HG03575 (cell line): ENCODE results near the gene MAPKAP1.

Experiments
- ATAC-seq: cut with Tn5 transposase; IDR thresholded peaks from one replicate; pipeline ENCODE4 v1.9.1; 2021; ENCODE audit not compliant: unreplicated experiment, insufficient number of reproducible peaks, low FRiP score; ENCODE audit errors: extremely low read depth

The MAPKAP1 gene

DNA sequence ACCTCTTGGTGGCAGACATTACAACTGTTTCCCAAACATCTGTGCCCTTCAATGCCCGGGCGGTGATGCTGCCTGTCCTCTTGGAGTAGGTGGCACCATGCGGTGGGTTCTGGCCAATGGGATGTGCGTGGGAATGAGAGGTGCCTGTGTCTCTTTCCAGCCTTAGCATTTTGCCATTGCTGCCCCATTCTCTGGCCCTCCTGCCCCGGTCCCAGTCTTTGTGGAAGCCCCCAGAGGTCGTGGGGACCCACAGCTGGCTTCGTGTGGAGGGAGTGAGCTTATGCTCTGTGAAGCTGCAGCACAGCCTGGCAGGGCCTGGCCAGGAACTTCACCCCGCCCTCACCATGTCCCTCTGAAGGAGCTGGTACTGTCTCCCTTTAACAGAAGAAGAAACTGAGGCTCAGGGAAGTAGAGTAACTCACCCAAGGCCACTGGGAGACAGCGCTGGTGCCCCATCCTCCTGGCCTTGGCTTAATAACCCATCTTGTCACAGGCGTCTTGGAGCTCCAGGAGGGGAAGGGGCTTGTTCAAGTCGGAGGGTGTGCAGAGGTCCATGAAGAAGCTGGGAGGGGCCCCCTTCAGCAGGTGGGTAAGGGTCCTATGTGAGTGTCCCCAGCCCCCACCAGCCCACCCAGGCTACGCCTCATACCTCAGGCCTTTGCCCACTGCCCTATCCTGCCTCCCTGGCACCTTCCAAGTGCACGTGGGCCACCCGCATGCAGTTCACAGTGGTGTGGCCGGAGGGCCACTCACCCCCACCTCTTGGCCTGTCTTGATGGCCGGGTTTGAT, 271.8 kb downstream of the MAPKAP1 start:
- ATAC-seq = no peak

DNA sequence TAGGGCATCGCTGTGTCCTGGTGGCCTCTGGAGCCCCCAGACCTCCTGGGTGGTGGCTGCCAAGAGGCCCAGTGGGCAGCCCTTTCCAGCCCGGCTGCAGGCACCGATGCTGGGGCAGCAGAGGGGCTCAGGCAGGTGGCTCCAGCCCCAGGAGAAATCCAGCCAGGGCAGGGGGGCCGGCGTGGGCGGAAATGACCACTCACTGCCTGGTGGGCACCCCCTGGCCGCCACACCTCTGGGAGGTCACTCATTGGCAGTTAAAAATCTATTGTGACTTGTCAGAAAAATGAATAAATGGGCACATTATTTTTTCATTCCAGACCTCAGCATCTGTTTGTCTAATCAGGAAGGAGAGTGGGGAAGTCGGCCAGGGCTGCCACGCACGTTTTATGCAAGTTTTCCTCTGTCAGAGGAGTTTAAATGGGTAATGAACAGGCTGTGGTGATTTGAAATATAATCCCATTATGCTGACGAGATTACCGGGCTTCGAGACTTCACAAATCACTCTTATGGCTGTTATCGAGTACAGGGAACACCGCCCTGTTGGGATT, 273.5 kb downstream of the MAPKAP1 start:
- ATAC-seq = no peak

DNA sequence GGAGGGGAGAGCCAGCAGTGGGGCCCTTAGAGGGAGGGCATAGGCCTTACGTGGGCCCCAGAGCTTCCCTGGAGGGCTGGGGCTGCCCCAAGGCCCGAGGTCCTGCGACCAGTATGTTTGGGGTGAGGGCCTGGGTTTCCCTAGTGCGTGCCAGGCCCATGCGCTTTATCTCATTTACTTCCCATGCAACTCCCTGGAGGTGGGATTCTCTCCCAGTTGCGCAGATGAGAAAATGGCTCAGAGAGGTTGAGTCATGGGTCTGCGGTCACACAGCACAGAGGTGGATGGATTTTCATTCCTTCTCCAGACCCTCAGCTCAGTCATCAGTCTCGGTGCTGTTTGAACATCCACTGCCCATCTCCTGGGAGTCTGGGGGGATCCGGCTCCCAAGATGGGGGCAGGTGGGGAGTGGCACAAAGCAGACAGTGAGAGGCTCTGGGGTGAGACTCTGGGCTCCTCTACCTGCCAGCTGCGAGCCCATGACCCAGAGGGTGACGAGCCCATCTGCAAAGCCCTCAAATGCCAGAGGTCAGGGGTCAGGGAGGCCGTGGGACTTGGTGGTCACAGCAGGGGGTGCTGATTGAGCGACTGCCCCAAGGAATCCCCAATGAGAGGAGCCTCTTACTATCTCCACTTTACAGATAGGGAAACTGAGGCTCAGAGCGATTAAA, 274.2 kb downstream of the MAPKAP1 start:
- no peak for ATAC-seq

DNA sequence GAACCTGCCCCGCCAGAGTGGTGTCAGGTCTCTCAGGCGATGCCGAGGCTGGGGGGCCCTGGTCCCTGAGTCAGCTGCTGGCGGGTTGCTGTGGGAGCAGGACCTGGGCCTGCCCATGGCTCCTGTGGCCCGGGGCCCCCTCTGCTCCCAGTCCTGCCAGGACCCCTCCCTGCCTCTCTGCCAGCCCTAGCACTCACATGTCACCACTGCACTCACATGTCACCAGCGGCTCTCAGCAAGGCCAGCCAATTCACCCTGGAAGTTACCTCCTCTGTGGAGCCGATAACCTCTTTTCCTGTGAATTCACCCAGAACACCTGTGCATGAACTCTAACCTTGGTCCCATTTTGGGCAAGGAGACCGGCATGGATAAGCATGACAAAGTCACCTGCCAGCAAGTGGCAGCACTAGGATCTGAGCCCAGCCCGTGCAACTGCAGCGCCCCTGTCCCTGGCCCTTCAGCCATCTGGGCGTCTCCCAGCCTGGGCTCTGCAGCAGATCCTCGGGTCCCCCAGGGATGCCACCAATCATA, 275.2 kb downstream of the MAPKAP1 start:
- no peak for ATAC-seq

DNA sequence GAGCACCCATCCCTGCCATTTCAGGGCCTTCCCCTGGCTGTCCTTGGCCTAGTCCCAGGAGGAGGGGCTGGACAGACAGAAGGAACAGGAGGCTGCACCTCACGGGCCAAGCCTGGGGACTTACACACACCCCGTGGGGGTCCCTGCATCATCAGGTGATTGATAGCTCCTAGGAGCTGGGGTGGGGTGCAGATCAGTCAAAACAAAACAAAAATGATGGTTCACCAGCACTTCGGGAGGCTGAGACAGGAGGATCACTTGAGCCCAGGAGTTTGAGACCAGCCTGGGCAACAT, 276.0 kb downstream of the MAPKAP1 start:
- no peak for ATAC-seq

DNA sequence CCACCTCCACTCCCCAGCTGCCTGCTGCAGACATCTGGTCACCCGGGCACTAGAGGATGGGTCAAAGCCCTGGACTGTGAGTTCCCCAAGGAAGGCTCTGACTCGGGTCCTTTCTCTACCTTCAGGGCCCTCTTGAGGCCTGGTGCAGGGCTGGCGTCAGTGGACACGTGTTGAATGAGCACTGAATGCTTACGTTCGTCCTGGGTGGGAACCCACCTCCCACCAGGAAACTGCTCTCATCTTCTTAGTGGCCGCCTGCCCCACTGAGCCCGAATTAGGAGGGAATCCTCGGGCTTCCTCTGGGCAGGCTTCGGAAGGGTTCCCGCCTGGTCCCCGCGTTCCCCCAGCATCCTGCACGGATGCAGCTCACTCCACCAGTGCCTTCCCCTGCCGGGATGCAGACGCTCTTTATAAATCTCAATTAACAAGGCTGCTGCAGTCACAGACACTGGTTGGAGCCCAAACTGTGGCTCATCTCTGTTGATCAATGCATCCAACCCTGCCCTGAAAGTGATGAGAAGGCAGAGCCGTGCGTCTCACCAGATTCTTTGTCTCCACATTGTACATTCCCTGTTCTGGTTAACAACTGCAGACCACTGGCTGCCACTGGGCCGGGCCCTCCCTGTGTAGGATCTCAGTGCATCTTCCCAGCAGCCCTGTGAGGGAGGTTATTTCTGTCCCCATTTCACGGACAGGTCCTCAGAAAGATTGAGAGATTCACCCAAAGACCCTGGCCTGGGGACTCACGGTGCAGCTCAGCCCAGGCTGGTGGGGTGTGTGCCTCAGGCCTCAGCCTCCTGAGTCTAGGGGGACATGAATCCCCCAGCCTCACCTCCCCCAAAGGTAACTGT, 276.6 kb downstream of the MAPKAP1 start:
- ATAC-seq = no peak

DNA sequence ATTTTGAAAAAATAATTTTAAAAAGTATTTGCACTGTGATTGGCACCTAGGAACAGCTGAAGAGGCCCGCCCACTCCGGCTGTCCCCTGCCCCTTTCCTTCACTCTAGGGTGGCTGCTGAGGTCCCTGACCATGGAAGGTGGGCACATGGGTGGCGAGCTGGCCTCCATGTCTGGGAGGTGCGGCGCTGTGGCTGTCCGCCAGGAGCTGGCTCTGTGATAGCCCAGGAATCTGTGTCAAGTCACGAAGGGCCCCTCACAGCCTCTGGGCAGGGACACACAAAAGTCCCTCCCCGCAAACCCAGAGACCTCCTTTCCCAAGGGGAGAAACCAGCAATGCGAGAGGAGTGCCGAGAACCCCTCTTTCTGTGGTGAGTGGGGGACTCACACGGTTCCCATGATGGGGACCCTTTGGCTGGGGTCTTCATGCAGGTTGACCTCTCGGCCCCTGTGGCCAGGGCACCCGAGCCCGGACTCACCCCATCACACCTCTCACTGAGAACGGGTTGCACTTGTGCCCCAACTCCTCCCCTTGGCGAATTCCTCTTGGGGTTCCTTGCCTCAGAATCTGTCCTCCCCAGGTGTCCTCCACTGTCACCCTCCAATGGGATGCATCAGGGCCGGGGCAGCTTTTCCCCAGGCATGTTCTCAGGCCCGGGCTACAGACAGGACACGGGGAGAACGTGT, 277.4 kb downstream of the MAPKAP1 start:
- ATAC-seq = no peak

DNA sequence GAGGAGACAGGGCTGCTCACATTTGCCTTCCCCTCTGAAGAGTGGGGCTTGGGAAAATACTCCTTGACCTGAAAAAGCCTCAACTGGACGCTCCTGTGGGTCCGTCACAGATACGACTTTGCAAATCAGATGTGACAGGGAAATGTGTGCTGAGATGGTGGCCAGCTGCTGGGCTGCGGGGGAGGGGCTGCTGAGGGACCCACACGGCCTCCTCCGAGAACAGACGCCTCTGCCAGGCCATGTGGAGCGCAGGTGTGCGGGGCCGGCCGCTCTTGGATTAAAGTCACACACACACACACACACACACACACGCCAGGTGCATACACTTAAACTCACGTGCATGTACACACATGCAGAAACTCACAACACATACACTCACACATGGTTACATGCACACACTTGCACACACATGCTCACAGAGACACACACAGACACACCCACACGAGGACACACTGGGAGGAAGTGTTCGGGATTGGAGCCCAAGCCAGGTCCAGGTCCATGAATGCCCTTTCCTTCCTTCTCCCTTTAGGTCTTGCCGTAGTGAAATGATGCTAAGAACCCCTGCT, 278.0 kb downstream of the MAPKAP1 start:
- ATAC-seq = no peak

DNA sequence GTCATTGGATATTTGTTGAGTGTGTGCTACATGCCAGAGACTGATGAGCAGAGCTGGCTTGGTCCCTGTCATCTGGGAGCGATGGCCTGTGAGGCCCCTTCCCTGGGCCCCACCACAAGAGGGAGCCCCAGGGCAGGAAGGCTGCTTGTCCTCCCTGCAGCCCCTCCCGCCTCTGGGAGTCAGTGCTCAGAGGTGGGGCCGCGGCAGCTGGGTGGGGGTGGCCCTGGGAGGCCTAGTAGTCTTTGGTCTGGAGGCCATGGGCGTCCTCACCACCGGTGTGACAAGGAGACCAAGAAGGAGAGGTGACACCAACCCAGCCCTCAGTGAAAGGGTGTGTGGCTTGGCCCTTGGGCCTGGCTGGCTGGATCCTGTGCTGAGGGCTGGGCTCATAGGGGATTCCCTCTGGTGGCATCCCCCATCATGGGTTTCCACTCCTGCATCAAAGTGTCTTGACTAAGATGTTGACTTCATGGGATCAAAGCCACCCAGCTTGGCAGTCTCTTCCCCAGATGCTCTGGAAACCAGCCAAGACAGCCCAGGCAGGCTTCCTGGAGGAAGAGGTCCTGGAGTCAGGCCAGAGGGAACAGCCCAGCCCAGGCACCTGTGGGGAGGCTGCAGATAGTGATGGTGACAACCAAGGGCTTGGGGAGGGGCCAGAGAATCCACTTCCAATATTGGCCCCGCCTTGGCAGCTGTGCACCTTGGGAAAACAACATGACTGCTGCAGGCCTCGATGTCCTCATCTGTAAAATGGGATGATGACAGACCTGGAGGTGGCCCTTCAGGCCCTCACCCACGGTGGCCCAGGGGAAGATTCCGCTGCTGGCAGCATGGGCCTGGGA, 278.7 kb downstream of the MAPKAP1 start:
- no peak for ATAC-seq

DNA sequence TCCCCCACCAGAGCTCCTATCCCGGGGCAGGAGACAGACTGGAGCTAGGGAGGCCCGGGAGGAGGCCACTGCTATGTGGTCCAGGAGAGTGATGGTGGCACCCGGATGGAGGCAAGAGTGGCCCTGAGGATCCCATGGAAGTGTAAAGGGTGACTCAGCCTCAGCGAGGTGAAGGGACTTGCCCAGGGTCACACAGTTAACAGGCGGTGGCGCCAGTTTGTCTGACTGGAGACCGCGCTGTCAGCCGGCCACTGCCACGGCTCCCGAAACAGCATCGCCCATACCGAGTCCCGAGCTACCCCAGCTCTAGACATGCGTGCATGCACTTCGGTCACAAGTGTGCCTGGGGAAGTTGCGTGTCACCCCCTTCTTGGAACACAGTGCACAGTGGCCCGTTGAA, 279.5 kb downstream of the MAPKAP1 start:
- no peak for ATAC-seq

DNA sequence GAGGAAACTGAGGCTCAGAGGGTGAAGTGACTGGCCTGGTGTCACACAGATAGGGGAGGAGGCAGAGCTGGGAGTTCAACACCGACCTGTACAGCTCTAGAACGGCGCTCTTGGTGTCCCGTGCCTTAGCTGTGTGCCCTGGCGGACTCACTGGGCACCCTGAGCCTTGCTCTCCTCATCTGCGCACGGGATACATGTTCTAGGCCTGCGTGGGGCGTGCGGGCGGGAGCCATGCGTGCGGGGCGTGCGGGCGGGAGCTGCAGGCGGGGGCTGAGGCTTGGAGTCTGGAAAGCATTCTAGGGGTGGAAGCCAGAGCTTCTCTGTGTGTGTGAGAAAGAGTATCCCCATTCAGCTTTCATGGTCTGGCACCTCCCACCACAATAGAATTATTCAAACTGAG, 280.1 kb downstream of the MAPKAP1 start:
- no peak for ATAC-seq

DNA sequence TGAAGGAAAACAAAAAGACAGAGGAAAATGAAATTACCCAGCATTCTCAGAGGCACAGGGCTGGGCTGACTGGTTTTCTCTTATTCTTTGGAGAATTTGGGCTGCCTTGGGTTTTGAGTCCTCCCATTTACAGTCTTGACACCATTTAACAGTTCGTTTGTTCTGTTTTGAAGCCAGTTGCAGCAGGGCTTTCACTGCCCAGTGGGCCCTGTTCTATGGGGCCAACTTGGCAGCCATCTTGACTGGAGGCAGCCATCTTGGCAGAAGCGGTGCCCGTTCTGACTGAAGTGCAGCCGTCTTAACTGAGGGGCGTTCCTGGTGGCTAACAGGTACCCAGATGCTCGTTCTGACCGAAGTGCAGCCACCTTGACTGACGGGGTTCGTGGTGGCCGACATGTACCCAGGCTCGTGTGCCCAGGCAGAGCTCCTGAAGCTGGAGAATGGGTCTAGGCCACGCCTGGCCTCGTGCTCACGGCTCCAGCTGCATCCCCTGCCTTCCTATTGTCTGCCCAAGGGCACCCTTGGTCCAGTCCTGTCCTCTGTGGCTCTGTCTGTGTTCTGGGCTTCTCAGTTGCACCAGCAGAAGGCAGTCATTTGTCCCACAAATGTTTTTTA, 281.0 kb downstream of the MAPKAP1 start:
- ATAC-seq = no peak

DNA sequence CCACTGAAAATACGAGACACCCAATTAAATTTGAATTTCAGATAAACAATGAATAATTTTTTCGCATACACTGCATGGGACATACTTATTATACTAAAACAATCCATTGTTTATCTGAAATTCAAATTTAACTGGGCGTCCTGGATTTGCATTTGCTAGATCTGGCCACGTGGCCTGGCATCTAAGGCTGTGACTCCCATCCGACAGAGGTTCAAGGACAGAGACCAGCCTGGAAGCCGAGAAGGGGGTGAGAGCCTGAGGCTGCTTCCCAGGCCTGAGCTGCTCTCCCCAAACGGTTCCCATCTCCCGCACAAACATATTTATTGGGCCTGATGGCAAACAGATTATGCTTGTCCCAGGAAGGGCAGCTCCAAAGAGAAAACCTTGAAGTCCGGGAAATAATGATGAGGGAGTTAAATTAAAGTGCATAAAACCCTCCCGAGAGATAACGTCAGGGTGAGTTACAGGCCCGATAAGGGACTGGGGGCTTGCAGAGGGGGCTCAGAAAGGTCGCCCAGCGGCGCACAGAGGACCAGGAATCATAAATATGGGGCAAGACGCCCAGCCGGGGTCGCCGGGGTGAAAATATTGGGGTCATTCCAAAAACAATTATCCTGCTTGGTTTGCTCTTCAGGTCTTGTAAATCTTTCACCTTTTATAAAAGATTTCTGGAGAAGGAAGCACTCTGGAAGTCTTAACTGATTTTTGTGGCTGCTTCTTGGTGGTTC, 281.7 kb downstream of the MAPKAP1 start:
- no peak for ATAC-seq

DNA sequence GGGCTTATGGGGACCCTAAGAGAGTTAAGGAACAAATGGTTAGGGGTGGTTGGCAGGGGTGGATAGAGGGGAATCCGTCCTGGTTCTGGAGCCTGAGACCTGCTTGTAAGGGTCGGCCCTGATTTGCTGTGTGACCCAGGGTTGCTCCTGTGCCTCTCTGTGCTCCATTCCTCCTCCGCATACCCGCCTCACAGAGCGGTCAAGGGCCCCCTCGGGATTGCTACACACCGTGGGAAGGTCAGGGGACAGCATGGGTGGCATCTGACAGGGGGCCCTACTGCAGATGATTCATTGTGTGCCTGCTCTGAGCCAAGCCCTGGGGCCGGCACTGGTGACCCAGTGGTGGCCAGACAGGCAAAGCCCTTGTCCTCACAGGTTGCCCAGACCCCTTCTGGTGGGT, 283.0 kb downstream of the MAPKAP1 start:
- ATAC-seq = no peak

DNA sequence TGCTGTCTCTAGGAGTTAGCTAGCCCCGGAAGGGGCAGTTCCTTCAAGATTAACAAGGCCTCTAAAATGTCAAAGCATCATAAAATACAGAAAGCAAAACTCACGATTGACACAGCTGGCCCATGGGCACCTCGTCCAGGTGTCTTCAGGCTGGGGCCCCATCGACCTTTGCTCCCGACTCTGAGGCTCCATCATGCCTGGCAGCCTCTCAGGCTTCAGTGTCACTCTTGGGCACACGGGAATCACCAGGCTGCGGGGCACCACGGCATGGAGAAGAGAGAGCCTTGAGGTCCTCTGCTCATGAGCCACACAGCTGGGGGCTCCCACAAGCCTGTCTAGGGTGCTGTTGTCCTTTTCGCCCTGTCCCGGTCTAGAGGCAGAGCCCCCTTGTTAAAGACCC, 284.2 kb downstream of the MAPKAP1 start:
- ATAC-seq = no peak

DNA sequence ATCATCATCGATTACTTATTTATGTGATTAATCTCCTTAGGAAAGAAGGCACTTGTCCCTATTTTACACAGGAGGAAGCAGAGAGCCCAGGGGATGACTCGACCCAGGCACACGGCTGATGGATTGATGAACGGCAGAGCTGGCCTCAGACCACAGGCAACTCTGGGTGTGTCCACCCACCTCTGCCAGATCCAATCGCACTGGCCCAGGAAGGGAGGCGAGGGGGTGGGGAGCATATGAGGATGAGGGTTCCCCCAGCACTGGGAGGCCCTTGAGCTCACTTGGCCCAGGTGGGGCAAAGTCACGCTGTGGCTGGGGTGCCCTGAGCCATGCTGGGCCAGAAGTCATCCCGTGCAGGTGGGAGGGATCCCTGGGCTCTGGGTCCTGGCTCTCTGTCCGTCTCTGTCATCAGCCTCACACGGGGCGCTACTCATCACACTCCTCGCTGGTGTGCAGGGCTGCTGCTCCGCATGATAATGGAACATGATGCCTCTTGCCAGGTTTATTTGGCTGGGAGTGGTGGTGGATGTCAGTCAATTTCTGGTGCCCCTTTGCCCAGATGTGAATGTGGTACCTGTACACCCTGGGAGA, 285.3 kb downstream of the MAPKAP1 start:
- no peak for ATAC-seq
